Dermis lymphatic vessel endothelial cell (primary cell): ENCODE measurements around the gene ELOVL5. TPM values are rescaled to one million over a fixed set of nuclear protein-coding genes. Genes with fewer than 3 reads are reported as not detected.

Experiments
- total RNA-seq: library from RNA; depleted of rRNA; stranded (reverse); fragments of >200 nt; gene quantifications from 2 replicates; pipeline ENCODE4 v1.2.1, GENCODE V29; 2014

Gene ELOVL5, protein sequence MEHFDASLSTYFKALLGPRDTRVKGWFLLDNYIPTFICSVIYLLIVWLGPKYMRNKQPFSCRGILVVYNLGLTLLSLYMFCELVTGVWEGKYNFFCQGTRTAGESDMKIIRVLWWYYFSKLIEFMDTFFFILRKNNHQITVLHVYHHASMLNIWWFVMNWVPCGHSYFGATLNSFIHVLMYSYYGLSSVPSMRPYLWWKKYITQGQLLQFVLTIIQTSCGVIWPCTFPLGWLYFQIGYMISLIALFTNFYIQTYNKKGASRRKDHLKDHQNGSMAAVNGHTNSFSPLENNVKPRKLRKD
- 74.1 and 81.2 TPM in 2 replicates for total RNA-seq

GRCh38 chr6:53348371-53349208 lies at the start of gene ELOVL5:
ELOVL5 (minus strand) TSS chr6:53348950; CDS start chr6:53295699, 53,251 bp downstream.

Other genes with a start within 250 kb of the ELOVL5 start
- gene GCM1, start 200.1 kb downstream of the ELOVL5 start, total RNA-seq, result under 0.01 TPM in 1 of 2 replicates, not detected in the other
- gene GCLC, start 196.2 kb upstream of the ELOVL5 start, total RNA-seq, result 33.9 and 36.6 TPM in 2 replicates